ENCODE results near the gene AAK1. TPM values are rescaled to one million over a fixed set of nuclear protein-coding genes. Genes with fewer than 3 reads are reported as not detected.
A peak's percentile ranks its signal among the peaks of the same experiment; 100 is the strongest.
"Not testable (repeated sequence)": the region's sequence is repeated elsewhere in the genome, so short reads cannot be mapped to it uniquely, and the experiment has no call there.

AAK1 gene
- total RNA-seq, 1 donor from 2014 or later: 30.8 TPM

- no peak for DNase-seq (ENCODE audit: low spot score)
Observed at GRCh38 chr2:69600425-69600824, 43.1 kb downstream of the AAK1 start.

DNA sequence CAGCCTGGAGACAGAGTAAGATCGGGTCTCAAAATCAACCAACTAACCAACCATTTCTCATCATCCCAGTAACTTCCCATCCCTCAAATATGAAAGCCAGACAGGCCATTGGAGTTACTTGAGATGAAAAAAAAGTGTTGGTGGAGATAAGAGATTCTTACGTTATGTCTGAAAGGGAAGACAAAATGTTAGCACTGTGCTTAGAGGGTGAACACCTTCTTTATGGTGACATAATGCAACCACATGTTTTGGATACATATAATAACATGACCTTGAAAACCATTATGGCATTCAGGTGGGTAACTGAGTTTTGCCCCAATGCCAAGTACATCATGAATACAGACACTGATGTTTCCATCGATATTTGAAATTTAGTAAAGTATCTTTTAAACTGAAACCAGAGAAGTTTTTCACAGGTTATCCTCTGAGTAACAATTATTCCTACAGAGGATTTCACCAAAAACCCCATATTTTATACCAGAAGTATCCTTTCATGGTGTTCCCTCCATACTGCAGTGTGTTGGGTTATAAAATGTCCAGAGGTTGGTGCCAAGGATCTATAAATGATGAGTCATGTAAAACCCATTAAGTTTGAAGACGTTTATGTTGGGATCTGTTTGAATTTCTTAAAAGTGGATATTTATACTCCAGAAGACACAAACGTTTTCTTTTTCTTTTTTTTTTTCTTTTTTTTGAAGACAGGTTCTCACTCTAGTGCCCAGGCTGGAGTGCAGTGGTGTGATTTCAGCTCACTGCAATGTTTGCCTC is 45.5 kb downstream of the AAK1 start:
- DNase-seq (ENCODE audit: low spot score): no peak

GRCh38 chr2:69597105-69597504 is 46.4 kb downstream of the AAK1 start:
- no peak for DNase-seq (ENCODE audit: low spot score)

DNA sequence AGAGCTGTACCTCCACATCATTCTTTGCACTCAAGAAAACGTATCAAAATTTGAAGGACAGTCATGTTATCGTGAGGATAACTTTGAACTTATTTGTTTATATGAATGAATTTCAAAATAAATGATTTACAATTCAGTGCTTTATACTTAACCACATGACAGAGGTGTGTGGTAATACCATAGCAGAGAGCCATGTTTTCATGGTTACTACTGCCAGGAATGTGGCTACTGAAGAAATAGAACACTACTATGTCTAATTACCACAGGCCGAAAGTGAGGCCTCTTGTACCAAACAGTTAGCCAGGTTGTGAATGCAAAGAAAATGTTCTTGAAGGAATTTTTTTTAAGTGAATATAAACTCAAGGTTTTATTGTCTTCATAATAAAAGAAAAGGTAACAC is 49.2 kb downstream of the AAK1 start:
- DNase-seq (ENCODE audit: low spot score): no peak

DNA sequence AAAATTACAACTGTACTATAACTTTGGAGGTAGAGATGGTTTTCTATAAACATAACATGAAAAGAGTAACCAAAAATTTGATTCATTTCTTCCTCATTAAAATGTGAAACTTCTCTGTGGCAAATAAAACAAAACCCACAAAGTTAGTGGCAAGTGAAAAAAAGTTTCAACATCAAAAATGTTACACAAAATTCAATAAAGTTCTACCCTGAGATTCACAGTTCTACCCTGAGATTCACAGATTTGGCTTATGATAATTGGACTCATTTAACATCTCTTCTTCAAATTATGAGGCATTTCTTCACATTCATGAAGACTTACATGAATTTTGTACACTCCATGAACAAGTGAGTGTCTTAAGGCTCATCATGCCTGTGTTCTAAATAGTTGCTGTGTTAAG is 51.0 kb downstream of the AAK1 start:
- no peak for DNase-seq (ENCODE audit: low spot score)

- peak; percentile 26 for DNase-seq (ENCODE audit: low spot score)
Observed at GRCh38 chr2:69589973-69590652, 53.4 kb downstream of the AAK1 start.

- no peak for DNase-seq (ENCODE audit: low spot score)
Observed at GRCh38 chr2:69588945-69589344, 54.6 kb downstream of the AAK1 start.

- no peak for DNase-seq (ENCODE audit: low spot score)
Observed at GRCh38 chr2:69588403-69588802, 55.1 kb downstream of the AAK1 start.

DNA sequence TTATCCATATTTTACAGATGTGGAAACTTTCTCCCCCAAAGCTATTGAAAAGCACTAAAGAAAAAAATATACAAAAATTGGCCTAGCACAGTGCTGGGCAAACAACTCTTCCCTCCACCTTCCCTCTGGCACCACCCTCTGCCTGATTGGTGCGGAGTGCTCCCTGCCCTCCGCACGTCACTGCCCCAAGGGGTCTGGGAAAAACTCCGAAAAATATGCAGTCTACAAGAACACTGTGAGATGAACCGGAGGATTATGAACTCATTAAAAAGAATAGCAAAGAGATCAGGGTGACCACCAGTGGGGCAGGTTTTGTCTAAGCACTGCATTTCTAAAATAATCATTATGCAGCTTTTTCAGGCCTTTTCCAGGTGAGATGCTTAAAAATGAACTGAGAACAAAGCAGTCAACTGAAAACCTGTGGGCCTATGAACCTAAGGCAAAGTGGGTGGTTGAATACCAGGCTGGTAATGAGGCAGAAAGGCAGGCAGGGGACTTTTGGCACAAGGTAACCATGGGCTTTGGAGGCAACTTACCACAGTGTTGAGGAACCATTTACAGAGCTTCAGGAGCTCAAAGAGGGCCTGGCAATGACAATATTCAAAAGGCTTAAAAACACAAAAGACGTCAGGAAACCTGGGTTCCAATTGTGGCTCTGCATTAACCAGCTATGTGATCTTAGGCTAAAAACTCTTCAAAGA is 57.5 kb downstream of the AAK1 start:
- DNase-seq (ENCODE audit: low spot score): no peak

GRCh38 chr2:69584127-69584889 is 59.2 kb downstream of the AAK1 start:
- DNase-seq (ENCODE audit: low spot score): no peak

DNA sequence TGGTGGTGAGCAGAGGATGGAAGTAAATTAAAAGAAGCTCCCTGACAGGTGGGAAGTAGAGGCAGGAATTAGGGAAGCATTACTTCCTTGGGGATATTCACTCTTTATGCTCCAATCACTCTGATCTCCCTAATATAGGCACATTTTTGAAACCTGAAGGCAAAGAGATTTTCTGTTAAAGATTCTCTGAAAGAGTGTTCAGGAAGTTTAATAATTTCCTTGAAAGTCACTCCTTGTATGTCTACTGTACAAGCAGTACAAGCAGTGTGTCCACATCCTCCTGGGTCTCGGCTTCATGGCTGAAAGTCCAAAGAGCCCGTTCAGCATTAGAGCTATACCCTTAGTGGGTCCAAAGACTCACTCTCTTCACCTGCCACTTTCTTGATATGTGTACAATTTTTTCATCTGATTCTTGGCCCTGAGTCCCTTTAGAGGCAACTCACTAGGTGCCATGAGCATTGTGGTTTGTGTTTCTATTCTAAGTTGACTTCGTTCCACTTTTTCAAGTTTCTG is 60.2 kb downstream of the AAK1 start:
- no peak for DNase-seq (ENCODE audit: low spot score)

DNA sequence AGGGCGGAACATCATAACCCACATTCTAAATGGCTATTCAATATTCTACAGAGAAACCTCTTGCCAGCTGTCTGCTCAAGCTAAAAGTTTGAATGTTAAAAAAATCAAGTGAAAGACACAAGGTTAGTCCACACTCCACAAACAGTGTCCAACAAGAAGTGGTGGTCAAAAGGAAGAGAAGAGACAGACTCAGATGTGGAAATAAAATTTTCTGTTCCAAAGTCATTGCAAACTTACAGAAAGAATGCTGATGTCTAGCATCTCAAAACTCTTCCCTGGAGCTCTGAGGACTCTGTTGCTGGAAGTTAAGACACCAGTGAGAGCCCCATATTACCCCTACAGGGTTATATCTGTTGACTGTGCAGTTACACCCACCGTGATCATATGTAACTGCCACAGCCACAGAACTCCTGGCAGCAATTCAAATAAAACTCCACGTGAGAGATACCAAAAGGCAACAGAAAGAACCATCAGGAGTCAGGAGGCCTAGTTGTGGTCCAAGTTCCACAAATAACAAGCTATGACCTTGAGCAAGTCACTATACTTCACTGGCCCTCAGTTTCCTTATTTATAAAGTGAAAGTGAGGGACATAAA is 60.9 kb downstream of the AAK1 start:
- no peak for DNase-seq (ENCODE audit: low spot score)

- no peak for DNase-seq (ENCODE audit: low spot score)
Observed at GRCh38 chr2:69581774-69582581, 61.6 kb downstream of the AAK1 start.

GRCh38 chr2:69580486-69580885 is 63.1 kb downstream of the AAK1 start:
- no peak for DNase-seq (ENCODE audit: low spot score)

DNA sequence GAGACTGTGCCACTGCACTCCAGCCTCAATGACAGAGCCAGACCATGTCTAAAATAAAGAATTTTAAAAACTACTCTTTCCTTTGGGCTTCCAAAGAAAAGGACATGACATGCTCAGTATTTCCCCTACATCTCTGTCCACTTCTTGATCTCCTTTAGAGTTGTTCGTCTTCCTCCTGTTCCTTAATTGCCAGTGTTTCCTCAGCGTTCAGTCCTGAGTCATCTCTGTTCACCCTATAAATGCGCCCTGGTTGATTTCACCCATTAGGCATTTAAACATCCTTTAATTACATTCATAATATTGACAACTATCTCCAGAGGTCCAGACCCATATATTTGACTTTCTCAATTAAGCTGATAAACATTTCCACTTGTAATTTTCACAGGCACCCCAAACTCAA is 64.0 kb downstream of the AAK1 start:
- DNase-seq (ENCODE audit: low spot score): no peak

DNA sequence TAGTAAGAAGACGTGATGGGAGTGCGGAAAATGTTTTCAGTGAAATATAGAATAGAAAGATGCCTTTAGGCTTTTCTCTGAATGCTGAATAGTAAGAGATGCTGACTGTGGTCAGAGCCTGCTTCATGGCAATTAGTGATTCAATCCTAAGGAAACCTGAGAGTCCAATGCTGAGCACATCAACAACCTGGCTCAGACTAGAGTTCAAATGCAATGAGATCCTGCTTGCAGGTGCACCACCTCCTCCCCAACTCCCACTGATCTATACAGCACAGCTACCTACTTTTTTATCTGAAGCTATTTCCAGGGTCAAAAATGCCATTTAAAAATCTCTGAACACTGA is 65.4 kb downstream of the AAK1 start:
- DNase-seq (ENCODE audit: low spot score): no peak

DNA sequence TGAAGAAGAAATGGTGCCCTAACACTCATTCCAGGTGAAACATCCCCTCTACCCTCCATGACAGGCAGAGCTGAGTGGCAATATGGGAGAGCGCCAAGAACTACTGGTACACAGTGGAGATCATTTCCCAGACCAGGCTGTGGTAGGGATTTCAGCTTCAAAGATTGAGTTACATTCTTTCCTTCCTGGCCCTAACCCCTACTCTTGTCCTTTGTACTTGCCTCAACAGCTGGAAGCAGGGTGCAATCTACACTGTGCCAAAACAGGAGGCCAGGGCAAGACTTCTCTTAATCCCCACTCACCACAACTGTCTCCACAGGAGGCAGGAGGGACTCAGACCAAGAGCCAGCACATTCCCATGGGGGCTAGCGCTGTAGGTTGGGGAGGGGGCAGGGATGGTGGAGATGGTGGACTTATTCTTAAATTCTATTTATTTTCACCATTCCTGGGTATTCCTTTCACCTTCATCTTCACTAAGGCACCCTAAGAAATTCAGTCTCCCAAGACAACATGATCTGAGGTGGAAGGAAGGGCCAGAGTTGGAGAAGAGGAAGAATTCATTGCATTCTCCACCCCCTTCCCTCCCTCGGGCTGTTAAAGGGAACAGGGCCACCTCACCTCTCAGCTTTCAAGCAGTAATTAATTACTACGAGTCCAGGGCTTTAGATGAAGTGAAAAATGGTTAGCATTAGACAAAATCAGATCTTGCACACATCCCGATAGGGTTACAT is 65.9 kb downstream of the AAK1 start:
- no peak for DNase-seq (ENCODE audit: low spot score)

DNA sequence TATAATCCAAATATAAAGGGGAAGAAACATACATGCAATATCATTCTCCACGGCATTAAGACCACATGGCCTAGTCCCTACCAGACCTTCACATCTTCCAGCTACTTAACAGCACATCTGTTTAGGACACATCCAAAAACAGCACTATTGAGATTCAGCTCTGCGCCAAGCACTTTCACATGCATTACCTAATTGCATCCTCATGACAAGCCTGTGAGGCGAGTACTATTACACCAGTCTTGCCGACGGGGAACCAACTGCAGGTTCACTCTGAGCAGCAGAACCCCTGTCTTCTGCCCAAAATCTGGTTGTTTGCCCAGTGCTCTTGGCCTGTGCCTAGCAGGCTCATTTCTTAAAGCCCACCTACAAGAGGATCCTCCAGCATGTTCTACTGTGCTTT is 66.7 kb downstream of the AAK1 start:
- DNase-seq (ENCODE audit: low spot score): no peak

- no peak for DNase-seq (ENCODE audit: low spot score)
Observed at GRCh38 chr2:69575926-69576325, 67.6 kb downstream of the AAK1 start.

DNA sequence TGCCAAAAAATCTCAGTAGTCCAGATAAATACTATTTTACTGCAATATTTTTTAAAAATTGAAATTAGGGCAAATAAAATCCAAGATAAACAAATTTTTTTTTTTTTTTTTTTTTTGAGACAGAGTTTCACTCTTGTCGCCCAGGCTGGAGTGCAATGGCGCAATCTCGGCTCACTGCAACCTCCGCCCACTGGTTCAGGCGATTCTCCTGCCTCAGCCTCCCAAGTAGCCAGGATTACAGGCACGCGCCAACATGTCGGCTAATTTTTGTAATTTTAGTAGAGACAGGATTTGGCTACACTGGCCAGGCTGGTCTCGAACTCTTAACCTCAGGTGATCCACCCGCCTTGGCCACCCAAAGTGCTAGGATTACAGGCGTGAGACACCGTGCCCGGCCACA is 68.2 kb downstream of the AAK1 start:
- DNase-seq (ENCODE audit: low spot score): not testable (repeated sequence)
